B cell (primary cell): Measurements from ENCODE around the gene PPP6R3. TPM values are rescaled to one million over a fixed set of nuclear protein-coding genes. Genes with fewer than 3 reads are reported as not detected.
"Not testable (repeated sequence)": the region's sequence is repeated elsewhere in the genome, so short reads cannot be mapped to it uniquely, and the experiment has no call there.

ENCODE experiments used
- ATAC-seq: fragments of 200-7000 bp; cut with Tn5 transposase; one replicate; pipeline ENCODE4 v1.10.0; 2021; ENCODE audit warnings: low read depth, mild to moderate bottlenecking, moderate number of reproducible peaks, moderate library complexity
- CTCF ChIA-PET: fragments of 350-600 bp; sonication (Branson Sonifier 250); formaldehyde crosslinking; loops from one replicate; lab custom pipeline; 2021; ENCODE audit warnings: antibody characterized with exemption, inconsistent platforms; lab: Charles Lee
- POLR2A ChIA-PET: fragments of 350-600 bp; sonication (Branson Sonifier 250); formaldehyde crosslinking; loops from one replicate; lab custom pipeline; 2021; ENCODE audit warnings: antibody characterized with exemption; lab: Charles Lee
- DNase-seq: peaks from one replicate; pipeline ENCODE4 v3.0.0; 2013
- H2AFZ ChIP-seq: 2 replicates; pipeline ENCODE4 v1.6.1; 2012; ENCODE audit warnings: mild to moderate bottlenecking, low read depth, low read length; ENCODE audit not compliant: insufficient read depth, poor library complexity, severe bottlenecking
- H3K27ac ChIP-seq, 2 donors: 1 replicate in 1 of 2; 2 replicates in 1 of 2; pipeline ENCODE4 v1.5.1; 2012 to 2013; ENCODE audit warnings: low read length in 2 of 2, mild to moderate bottlenecking in 2 of 2, moderate library complexity in 1 of 2
- H3K27me3 ChIP-seq, 4 experiments: fragments of 200-600 bp in 1 of 4; sonication (generic) in 1 of 4; replicated peaks in 1 of 4; 1 replicate in 2 of 4; 2 replicates in 2 of 4; pipeline versions ENCODE4 v1.6.1 to v1.7.0; 2013 to 2016; ENCODE audit warnings: low read length in 3 of 4, mild to moderate bottlenecking in 2 of 4, mixed read lengths in 1 of 4, moderate library complexity in 1 of 4; ENCODE audit not compliant: insufficient read depth in 4 of 4, control insufficient read depth in 3 of 4; ENCODE audit errors: control extremely low read depth in 1 of 4
- H3K36me3 ChIP-seq, 2 experiments: replicated peaks in 1 of 2; 1 replicate in 1 of 2; 2 replicates in 1 of 2; pipeline versions ENCODE4 v1.6.1 to v1.7.1; 2013; ENCODE audit warnings: low read length in 1 of 2; ENCODE audit not compliant: insufficient read depth in 2 of 2, control insufficient read depth in 1 of 2; ENCODE audit errors: control extremely low read depth in 1 of 2, extremely low read depth in 1 of 2
- H3K4me1 ChIP-seq, 2 donors: fragments of 200-600 bp in 1 of 2; sonication (generic) in 1 of 2; 1 replicate in 1 of 2; 2 replicates in 1 of 2; pipeline versions ENCODE4 v1.5.1 to v1.6.1; 2013 to 2017; ENCODE audit warnings: low read length in 2 of 2; ENCODE audit not compliant: control insufficient read depth in 2 of 2, insufficient read depth in 2 of 2
- H3K4me2 ChIP-seq: replicated peaks from 2 replicates; pipeline ENCODE3; 2012; ENCODE audit warnings: mild to moderate bottlenecking, low read depth, low read length; ENCODE audit not compliant: poor library complexity, severe bottlenecking
- H3K4me3 ChIP-seq, 5 experiments: fragments of 200-600 bp in 1 of 5; sonication (generic) in 1 of 5; 1 replicate in 3 of 5; 2 replicates in 2 of 5; pipeline versions ENCODE4 v1.5.1 to v1.7.0; 2011 to 2016; ENCODE audit warnings: low read length in 4 of 5, mild to moderate bottlenecking in 4 of 5, low read depth in 2 of 5, control low read depth in 1 of 5, moderate library complexity in 1 of 5; ENCODE audit not compliant: insufficient read depth in 1 of 5; ENCODE audit errors: control extremely low read depth in 1 of 5, extremely low read depth in 1 of 5
- H3K79me2 ChIP-seq: fragments of 200-600 bp; sonication (generic); one replicate; pipeline ENCODE4 v1.6.0; 2016; ENCODE audit warnings: low read length; ENCODE audit not compliant: control insufficient read depth, insufficient read depth
- H3K9ac ChIP-seq: fragments of 200-600 bp; sonication (generic); 2 replicates; pipeline ENCODE4 v1.6.1; 2017; ENCODE audit warnings: mild to moderate bottlenecking, low read length, moderate library complexity
- H3K9me3 ChIP-seq, 3 donors: one replicate each; pipeline versions ENCODE4 v1.6.1 to v1.7.1; 2013; ENCODE audit warnings: low read length in 2 of 3; ENCODE audit not compliant: control insufficient read depth in 2 of 3, insufficient read depth in 1 of 3; ENCODE audit errors: control extremely low read depth in 1 of 3
- H4K20me1 ChIP-seq: 2 replicates; pipeline ENCODE4 v1.6.0; 2012; ENCODE audit warnings: mild to moderate bottlenecking, low read length; ENCODE audit not compliant: insufficient read depth, control insufficient read depth, poor library complexity, severe bottlenecking
- H3K27ac Mint-ChIP-seq: one replicate; pipeline ENCODE4 v1.8.0; 2021; ENCODE audit warnings: mixed read lengths
- H3K27me3 Mint-ChIP-seq: one replicate; pipeline ENCODE4 v1.8.0; 2021; ENCODE audit warnings: mixed read lengths
- H3K4me1 Mint-ChIP-seq: one replicate; pipeline ENCODE4 v1.8.0; 2021; ENCODE audit warnings: mixed read lengths
- H3K4me3 Mint-ChIP-seq: one replicate; pipeline ENCODE4 v1.8.0; 2021; ENCODE audit warnings: mixed read lengths
- H3K9me3 Mint-ChIP-seq: one replicate; pipeline ENCODE4 v1.8.0; 2022; ENCODE audit warnings: mixed read lengths; ENCODE audit not compliant: insufficient read depth
- EZH2 ChIP-seq: IDR thresholded peaks from 2 replicates; pipeline ENCODE4 v1.6.1; 2012; ENCODE audit warnings: borderline replicate concordance, low read depth, mild to moderate bottlenecking, moderate library complexity, low read length; ENCODE audit not compliant: insufficient read depth, poor library complexity, severe bottlenecking
- WGBS: methylation state at CpG from one replicate; pipeline ENCODE4 v1.1.5; 2013; ENCODE audit warnings: missing lambda C conversion rate; ENCODE audit not compliant: insufficient coverage; 5-methylcytosine and 5-hydroxymethylcytosine counted together
- intact Hi-C: fragments of 100-400 bp; cut with micrococcal nuclease; formaldehyde crosslinking; loops from one replicate; pipeline ENCODE4 v1.10.0; 2022
- polyA plus RNA-seq: library from polyadenylated mRNA; depleted of rRNA; stranded (reverse); fragments of >200 nt; gene quantifications from 2 replicates; pipeline ENCODE4 v1.2.3, GENCODE V29; 2012
- total RNA-seq, 2 donors: library from RNA; stranded (reverse); fragments of 120-200 nt in 1 of 2; gene quantifications; 1 replicate in 1 of 2; 2 replicates in 1 of 2; pipeline versions ENCODE4 v1.2.3 to v1.2.4, GENCODE V29; 2013 to 2022
- TF ChIP-seq, protein P1 (sequence below): fragments of 200-600 bp; IDR thresholded peaks from one replicate; pipeline ENCODE4 v1.8.0; 2022; ENCODE audit warnings: antibody characterized with exemption, mild to moderate bottlenecking

PPP6R3 gene
- total and polyA plus RNA-seq, 2 donors (not counting 1 experiment from before 2014, with no cell fraction given) = 48.5 to 159 TPM

DNA sequence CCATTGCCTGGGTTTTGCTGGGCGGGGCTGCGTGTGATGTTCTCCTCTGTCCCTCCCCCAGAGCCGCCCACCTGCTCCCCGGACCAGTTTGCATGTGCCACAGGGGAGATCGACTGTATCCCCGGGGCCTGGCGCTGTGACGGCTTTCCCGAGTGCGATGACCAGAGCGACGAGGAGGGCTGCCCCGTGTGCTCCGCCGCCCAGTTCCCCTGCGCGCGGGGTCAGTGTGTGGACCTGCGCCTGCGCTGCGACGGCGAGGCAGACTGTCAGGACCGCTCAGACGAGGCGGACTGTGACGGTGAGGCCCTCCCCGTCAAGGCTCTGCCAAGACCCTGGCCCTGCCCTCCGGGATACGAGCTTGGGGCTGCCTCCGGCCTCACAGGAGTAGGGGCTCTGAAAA is 27.0 kb upstream of the PPP6R3 start:
- Histone ChIP-seq H3K4me1 (no peaks in the 10 kb centered on the region), H2AFZ (no peak overlapping the region), H3K9me3 (peaks cover 0 to 19% (median 7%) of the 10 kb centered on the region in 3 donors), H3K4me2 (no peak overlapping the region), H3K36me3 (no peaks in the 10 kb centered on the region), H3K79me2 (no peaks in the 10 kb centered on the region), H3K27ac (no peak overlapping the region), H3K27me3 (no peaks in the 10 kb centered on the region), H3K4me3 (no peak overlapping the region), H4K20me1 (no peaks in the 10 kb centered on the region), H3K9ac (no peak overlapping the region)
- ChIA-PET POLR2A (no interaction called here), CTCF (no interaction called here)
- no peak overlapping the region for H3K27ac Mint-ChIP-seq
- H3K4me1 Mint-ChIP-seq = no peaks in the 10 kb centered on the region
- ATAC-seq = no peak
- TF ChIP-seq, protein P1, sequence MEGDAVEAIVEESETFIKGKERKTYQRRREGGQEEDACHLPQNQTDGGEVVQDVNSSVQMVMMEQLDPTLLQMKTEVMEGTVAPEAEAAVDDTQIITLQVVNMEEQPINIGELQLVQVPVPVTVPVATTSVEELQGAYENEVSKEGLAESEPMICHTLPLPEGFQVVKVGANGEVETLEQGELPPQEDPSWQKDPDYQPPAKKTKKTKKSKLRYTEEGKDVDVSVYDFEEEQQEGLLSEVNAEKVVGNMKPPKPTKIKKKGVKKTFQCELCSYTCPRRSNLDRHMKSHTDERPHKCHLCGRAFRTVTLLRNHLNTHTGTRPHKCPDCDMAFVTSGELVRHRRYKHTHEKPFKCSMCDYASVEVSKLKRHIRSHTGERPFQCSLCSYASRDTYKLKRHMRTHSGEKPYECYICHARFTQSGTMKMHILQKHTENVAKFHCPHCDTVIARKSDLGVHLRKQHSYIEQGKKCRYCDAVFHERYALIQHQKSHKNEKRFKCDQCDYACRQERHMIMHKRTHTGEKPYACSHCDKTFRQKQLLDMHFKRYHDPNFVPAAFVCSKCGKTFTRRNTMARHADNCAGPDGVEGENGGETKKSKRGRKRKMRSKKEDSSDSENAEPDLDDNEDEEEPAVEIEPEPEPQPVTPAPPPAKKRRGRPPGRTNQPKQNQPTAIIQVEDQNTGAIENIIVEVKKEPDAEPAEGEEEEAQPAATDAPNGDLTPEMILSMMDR = no peak
- no peak for TF ChIP-seq EZH2
- WGBS = 97% methylated on average over 30 of the region's 31 CpGs
- no peaks in the 10 kb centered on the region for H3K27me3 Mint-ChIP-seq
- H3K4me3 Mint-ChIP-seq = no peak overlapping the region
- H3K9me3 Mint-ChIP-seq = peaks cover 5% of the 10 kb centered on the region
- no peak for DNase-seq
- intact Hi-C loops = no loop called here

DNA sequence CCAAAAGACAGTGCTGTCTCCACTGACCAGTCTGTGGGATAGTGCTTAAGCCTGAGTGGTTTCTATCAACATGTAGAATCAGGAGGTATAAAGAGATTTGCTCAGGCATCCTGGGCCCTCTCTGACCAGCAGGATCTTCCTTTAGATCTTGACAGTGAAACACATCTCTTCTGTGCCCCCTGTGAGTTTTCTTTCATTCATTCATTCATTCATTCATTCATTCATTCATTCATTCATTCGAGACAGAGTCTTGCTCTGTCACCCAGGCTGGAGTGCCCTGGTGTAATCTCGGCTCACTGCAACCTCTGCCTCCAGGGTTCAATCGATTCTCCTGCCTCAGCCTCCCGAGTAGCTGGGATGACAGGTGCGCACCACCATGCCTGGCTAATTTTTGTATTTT is 26.4 kb upstream of the PPP6R3 start:
- CTCF ChIA-PET, H3K4me2 ChIP-seq: not testable (repeated sequence)

More for the DNA sequence above, 26.4 kb upstream of the PPP6R3 start:
- H3K27me3 ChIP-seq, H3K27ac ChIP-seq, H3K36me3 ChIP-seq, H2AFZ ChIP-seq, DNase-seq, POLR2A ChIA-PET, H3K4me1 ChIP-seq, H3K27me3 Mint-ChIP-seq, intact Hi-C loops, H3K79me2 ChIP-seq, H3K4me1 Mint-ChIP-seq, H3K27ac Mint-ChIP-seq, H3K9ac ChIP-seq, H3K9me3 Mint-ChIP-seq, H4K20me1 ChIP-seq, ATAC-seq, H3K4me3 ChIP-seq, H3K4me3 Mint-ChIP-seq: not testable (repeated sequence)
- H3K9me3 ChIP-seq = peaks cover 0 to 16% (median 7%) of the 10 kb centered on the region in 3 donors
- WGBS = 83% methylated on average over 2 of the region's 5 CpGs
